GM12878 (cell line): ENCODE measurements around the gene MEN1. TPM values are rescaled to one million over a fixed set of nuclear protein-coding genes. Genes with fewer than 3 reads are reported as not detected.

Experiments used
- ATAC-seq: fragments of 200-7000 bp; cut with Tn5 transposase; 3 replicates; pipeline ENCODE4 v1.9.1; 2020; ENCODE audit warnings: mild to moderate bottlenecking, moderate library complexity
- BruUV-seq: library from RNA; stranded (reverse); fragments of 400-500 nt; replicated peaks from 2 replicates; lab custom pipeline; 2021; lab: Mats Ljungman, UMichigan
- CTCF ChIA-PET: fragments of 300-600 bp; sonication (Branson Sonifier 250); formaldehyde crosslinking; extraction: SDS; loops from one replicate; lab custom pipeline; 2021; ENCODE audit warnings: inconsistent platforms; lab: Yijun Ruan, JAX
- POLR2A ChIA-PET: fragments of 350-600 bp; formaldehyde crosslinking; extraction: SDS; loops from one replicate; lab custom pipeline; 2021; ENCODE audit warnings: inconsistent platforms; lab: Charles Lee
- RAD21 ChIA-PET: fragments of 300-600 bp; sonication (Branson Sonifier 250); formaldehyde crosslinking; loops from one replicate; lab custom pipeline; 2023; ENCODE audit warnings: antibody characterized with exemption; ENCODE audit not compliant: unreplicated experiment; lab: Charles Lee
- SMC1A ChIA-PET: fragments of 300-600 bp; sonication (Branson Sonifier 250); formaldehyde crosslinking; loops from one replicate; lab custom pipeline; 2023; ENCODE audit not compliant: unreplicated experiment, uncharacterized antibody; lab: Charles Lee
- DNase-seq: peaks from one replicate; pipeline ENCODE4 v3.0.0-alpha.2; 2011; ENCODE audit warnings: low read depth, low spot score
- FAIRE-seq: peaks from 3 replicates; lab custom pipeline; 2011; peaks lifted over from hg19 to GRCh38; lab: Jason Lieb, UNC
- H2AFZ ChIP-seq: 2 replicates; pipeline ENCODE4 v1.6.0; 2011; ENCODE audit warnings: low read depth, low read length, control low read depth; ENCODE audit not compliant: control insufficient read depth
- H3K27ac ChIP-seq: 2 replicates; pipeline ENCODE4 v1.5.1; 2011; ENCODE audit warnings: control low read depth; ENCODE audit not compliant: control insufficient read depth, insufficient read depth
- H3K27me3 ChIP-seq, 2 experiments: replicated peaks in 1 of 2; 2 replicates each; pipeline versions ENCODE4 v1.6.0 to v1.6.1; 2011; ENCODE audit warnings: low read length in 1 of 2; ENCODE audit not compliant: control insufficient read depth in 2 of 2, insufficient read depth in 2 of 2
- H3K36me3 ChIP-seq, 2 experiments: 2 replicates each; pipeline ENCODE4 v1.5.1; 2011; ENCODE audit warnings: low read length in 1 of 2; ENCODE audit not compliant: control insufficient read depth in 2 of 2, insufficient read depth in 2 of 2
- H3K4me1 ChIP-seq: 2 replicates; pipeline ENCODE4 v1.6.1; 2011; ENCODE audit warnings: mild to moderate bottlenecking, low read length, moderate library complexity, mixed read lengths; ENCODE audit not compliant: control insufficient read depth, insufficient read depth
- H3K4me2 ChIP-seq: 2 replicates; pipeline ENCODE4 v1.6.0; 2011; ENCODE audit warnings: control low read depth; ENCODE audit not compliant: control insufficient read depth, insufficient read depth
- H3K4me3 ChIP-seq: fragments of 200-600 bp; sonication (generic); 2 replicates; pipeline ENCODE4 v1.5.1; 2016
- H3K79me2 ChIP-seq: 2 replicates; pipeline ENCODE4 v1.6.0; 2011; ENCODE audit warnings: low read length; ENCODE audit not compliant: control insufficient read depth, insufficient read depth
- H3K9ac ChIP-seq: 2 replicates; pipeline ENCODE4 v1.8.0; 2011; ENCODE audit warnings: low read length, control low read depth, mixed read lengths; ENCODE audit not compliant: control insufficient read depth, insufficient read depth
- H3K9me3 ChIP-seq: replicated peaks from 3 replicates; pipeline ENCODE4 v1.5.1; 2011; ENCODE audit warnings: mild to moderate bottlenecking, low read length; ENCODE audit not compliant: control insufficient read depth, insufficient read depth
- H4K20me1 ChIP-seq: 2 replicates; pipeline ENCODE4 v1.6.0; 2011; ENCODE audit not compliant: control insufficient read depth, insufficient read depth
- CHD4 ChIP-seq: fragments of 200-600 bp; sonication (generic); IDR thresholded peaks from 2 replicates; pipeline ENCODE4 v1.6.1; 2016; ENCODE audit warnings: mild to moderate bottlenecking
- EED ChIP-seq: sonication (generic); IDR thresholded peaks from 2 replicates; pipeline ENCODE4 v1.6.1; 2016; ENCODE audit warnings: antibody characterized with exemption, low read depth
- POLR2AphosphoS5 ChIP-seq: IDR thresholded peaks from 2 replicates; pipeline ENCODE4 v1.6.1; 2011; ENCODE audit warnings: mild to moderate bottlenecking, low read length, inconsistent platforms
- RFX5 ChIP-seq: IDR thresholded peaks from 2 replicates; pipeline ENCODE4 v1.6.1; 2011; ENCODE audit warnings: low read depth, low read length, improper control_type of control experiment
- WGBS: methylation state at CpG from one replicate; pipeline ENCODE4 v1.1.6; 2016; ENCODE audit warnings: low lambda C conversion rate; ENCODE audit not compliant: insufficient replicate concordance, insufficient coverage; ENCODE audit errors: missing lambda C conversion rate; 5-methylcytosine and 5-hydroxymethylcytosine counted together
- in situ Hi-C: fragments of 300-500 bp; cut with MboI; formaldehyde crosslinking; loops from 9 replicates; pipeline ENCODE4 v1.14.3; 2018; ENCODE audit warnings: mixed read lengths
- intact Hi-C: fragments of 100-400 bp; cut with micrococcal nuclease; formaldehyde crosslinking; loops from one replicate; pipeline ENCODE4 v1.14.2; 2022; ENCODE audit not compliant: unreplicated experiment
- polyA plus RNA-seq, 11 experiments: library from polyadenylated mRNA; depleted of rRNA in 4 of 11; unstranded in 6 of 11; stranded (reverse) in 5 of 11; fragments of >200 nt; fragmentation: Nextera tagmentation in 4 of 11; fragmentation: Illumina TruSeq in 1 of 11; extraction: Ambion mirVana in 4 of 11; extraction: Trizol in 1 of 11; gene quantifications; 1 replicate in 1 of 11; 2 replicates in 10 of 11; pipeline versions ENCODE4 v1.2.1 to v1.2.3, GENCODE V29; 2011 to 2016; ENCODE audit warnings: inconsistent platforms in 2 of 11, missing spikeins in 2 of 11, low read depth in 1 of 11
- total RNA-seq, 4 experiments: library from RNA; depleted of rRNA in 3 of 4; stranded (reverse); fragments of >200 nt in 3 of 4; fragmentation: Illumina TruSeq in 1 of 4; extraction: Trizol in 1 of 4; gene quantifications; 2 replicates each; pipeline versions ENCODE4 v1.2.1 to v1.2.3, GENCODE V29; 2013 to 2021

MEN1 gene
- total and polyA plus RNA-seq, 10 of the 15 experiments (the other 5 are each of a cell fraction or from before 2014, with no cell fraction given) = 2.5 to 39.7 (median 20.7) TPM

DNA sequence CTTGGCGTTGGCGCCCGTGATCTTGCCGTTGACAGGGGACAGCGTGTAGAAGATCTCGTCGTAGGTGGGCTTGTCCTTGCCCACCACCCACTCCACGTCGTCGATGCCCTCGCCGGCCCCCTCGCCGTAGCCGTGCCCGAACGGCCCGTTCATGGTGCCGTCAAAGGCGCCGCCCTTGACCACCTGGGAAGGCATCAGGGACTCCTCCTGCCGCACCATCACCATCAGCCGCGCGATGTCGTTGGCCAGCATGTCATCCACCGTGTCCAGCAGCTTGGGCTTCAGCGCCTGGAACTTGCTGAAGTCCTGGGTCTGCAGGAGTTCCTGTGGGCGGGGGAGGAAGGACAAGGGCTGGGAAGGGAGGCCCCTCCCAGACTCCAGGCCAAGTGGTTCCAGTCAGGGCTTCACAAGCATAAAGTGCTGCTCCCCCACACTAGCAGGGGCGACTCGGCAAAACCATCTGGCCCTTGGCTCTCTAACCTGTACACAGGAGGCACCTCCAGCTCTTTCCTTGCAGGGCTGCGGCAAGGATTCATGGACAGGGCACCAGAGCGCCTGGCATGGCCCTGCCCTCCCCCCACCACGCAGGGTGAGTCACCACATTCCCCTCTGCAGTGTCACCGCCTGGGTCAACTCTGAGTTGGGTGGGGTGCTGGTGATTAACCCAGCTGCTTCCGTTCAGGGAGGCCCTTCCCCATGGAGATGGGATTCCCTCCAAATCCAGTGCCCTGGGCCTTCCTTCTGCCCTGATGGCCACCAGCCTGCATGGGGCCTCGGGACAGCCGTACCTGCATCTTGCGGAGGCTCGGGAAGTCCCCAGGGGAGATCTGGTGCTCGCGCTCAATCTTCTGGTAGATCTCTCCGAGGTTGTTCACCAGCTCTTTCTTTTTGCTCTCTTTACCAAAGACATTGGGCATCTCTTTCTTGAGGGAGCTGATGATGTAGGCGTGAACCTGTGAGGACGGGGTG, 44.5 kb upstream of the MEN1 start:
- intact Hi-C loops = no loop called here
- DNase-seq (no peak), FAIRE-seq (no peak), ATAC-seq (no peak)
- CTCF ChIA-PET = interaction anchor here (14.5 to 28.8 kb wide), 2 partner anchors 9 to 32 kb away, joined by 374 to 1208 read pairs; partner anchors contain the start of gene EHD1
- RAD21 ChIA-PET = interaction anchor here (1.1 to 15.8 kb wide), 3 partner anchors 9 to 40 kb away, joined by 3 to 316 read pairs (median 253); partner anchors contain the start of gene EHD1
- 80% methylated on average over 42 of the region's 45 CpGs for WGBS
- peaks cover 24 to 53% of the 10 kb centered on the region in 2 experiments for H3K36me3 ChIP-seq
- peaks cover 95% of the 10 kb centered on the region for H3K4me1 ChIP-seq
- H3K79me2 ChIP-seq = peaks cover 40% of the 10 kb centered on the region
- no peaks in the 10 kb centered on the region for H3K27me3 ChIP-seq
- BruUV-seq = no TSS peak
- TF ChIP-seq EED (peak; percentile 40; the same call in 1 of the 2 replicates), POLR2AphosphoS5 (peak; percentile 54; the same call in 1 of the 2 replicates), RFX5 (no peak), CHD4 (no peak)
- POLR2A ChIA-PET = interaction anchor here (12.2 to 24.3 kb wide), 2 partner anchors 9 to 27 kb away, joined by 232 to 620 read pairs; partner anchors contain the start of gene EHD1
- SMC1A ChIA-PET = interaction anchor here (0.6 to 12.7 kb wide), 3 partner anchors 9 to 297 kb away, joined by 3 to 306 read pairs (median 227); partner anchors contain the start of gene EHD1
- H4K20me1 ChIP-seq = no peaks in the 10 kb centered on the region
- peak overlapping the region; percentile 61 for H3K27ac ChIP-seq
- H3K9ac ChIP-seq = no peak overlapping the region
- H3K4me3 ChIP-seq = no peak overlapping the region
- no peaks in the 10 kb centered on the region for H3K9me3 ChIP-seq
- H2AFZ ChIP-seq = no peak overlapping the region
- peak overlapping the region; percentile 7; the same call in 1 of the 2 replicates for H3K4me2 ChIP-seq
- in situ Hi-C loops = no loop called here
